Measurements from ENCODE around the gene NUDT7. TPM values are rescaled to one million over a fixed set of nuclear protein-coding genes. Genes with fewer than 3 reads are reported as not detected.

Gene NUDT7
- polyA plus RNA-seq, 3 donors: 4.2 to 6.1 (median 5.0) TPM

- no peaks in the 10 kb centered on the region for H3K4me1 ChIP-seq (ENCODE audit: control insufficient read depth in 1 of 2, insufficient read depth in 2 of 2, low read length in 2 of 2)
- no peaks in the 10 kb centered on the region for H3K79me2 ChIP-seq (ENCODE audit: insufficient read depth, low read length)
- WGBS (ENCODE audit: insufficient coverage): 85% methylated on average over 2 of the region's 4 CpGs
- intact Hi-C loops (cut with micrococcal nuclease): no loop called here
- Mint-ChIP-seq H3K4me1 (peaks cover 5% of the 10 kb centered on the region), H3K9me3 (peaks cover 0 to 3% (median 0%) of the 10 kb centered on the region in 7 donors), H3K36me3 (peaks cover 0 to 7% of the 10 kb centered on the region in 2 donors), H3K27me3 (ENCODE audit: low read depth in 3 of 3) (peaks cover 0 to 5% (median 4%) of the 10 kb centered on the region in 3 donors), H3K27ac (no peak overlapping the region), H3K4me3 (no peak overlapping the region)
- H3K4me3 ChIP-seq (replicated peaks in 1 of 3; ENCODE audit: low read depth in 2 of 3, low read length in 3 of 3): no peak overlapping the region
- H2AFZ ChIP-seq (ENCODE audit: insufficient read depth, low read depth, low read length, poor library complexity, severe bottlenecking): no peak overlapping the region
- no peak overlapping the region for H3K27ac ChIP-seq (ENCODE audit: low read depth in 1 of 2, low read length in 2 of 2)
- H3K9me3 ChIP-seq (replicated peaks in 1 of 2; ENCODE audit: control insufficient read depth in 1 of 2, insufficient read depth in 1 of 2, low read length in 2 of 2): no peaks in the 10 kb centered on the region
- no peaks in the 10 kb centered on the region for H4K20me1 ChIP-seq (ENCODE audit: insufficient read depth, low read length)
- H3K27me3 ChIP-seq (ENCODE audit: control insufficient read depth in 2 of 2, insufficient read depth in 2 of 2, low read length in 2 of 2): peaks cover 0 to 4% of the 10 kb centered on the region in 2 donors
- no peak for DNase-seq
- H3K4me2 ChIP-seq (replicated peaks; ENCODE audit: extremely low read depth, low read length, poor library complexity, severe bottlenecking): no peak overlapping the region
- H3K36me3 ChIP-seq (replicated peaks in 1 of 2; ENCODE audit: control insufficient read depth in 1 of 2, insufficient read depth in 2 of 2, low read length in 2 of 2): no peaks in the 10 kb centered on the region
- TF ChIP-seq CTCF (IDR thresholded peaks at IDR 0.05): no peak
- H3K9ac ChIP-seq (ENCODE audit: insufficient read depth, low read length, poor library complexity, severe bottlenecking): no peak overlapping the region
Observed at GRCh38 chr16:77744141-77744540, 21.8 kb downstream of the NUDT7 start.

- intact Hi-C loops (cut with micrococcal nuclease): no loop called here
- H3K9me3 Mint-ChIP-seq: peaks cover 0 to 5% (median 0%) of the 10 kb centered on the region in 7 donors
Observed at GRCh38 chr16:77745972-77746371, 23.7 kb downstream of the NUDT7 start.

More at GRCh38 chr16:77745972-77746371, 23.7 kb downstream of the NUDT7 start:
- no peaks in the 10 kb centered on the region for H3K4me1 Mint-ChIP-seq
- H3K36me3 Mint-ChIP-seq: peaks cover 0 to 7% of the 10 kb centered on the region in 2 donors
- no peak overlapping the region for H3K9ac ChIP-seq (ENCODE audit: insufficient read depth, low read length, poor library complexity, severe bottlenecking)
- H3K4me2 ChIP-seq (replicated peaks; ENCODE audit: extremely low read depth, low read length, poor library complexity, severe bottlenecking): no peak overlapping the region
- H3K4me3 Mint-ChIP-seq: no peak overlapping the region
- no peak for TF ChIP-seq CTCF (IDR thresholded peaks at IDR 0.05)
- H3K27me3 ChIP-seq (ENCODE audit: control insufficient read depth in 2 of 2, insufficient read depth in 2 of 2, low read length in 2 of 2): peaks cover 0 to 4% of the 10 kb centered on the region in 2 donors
- H3K27ac ChIP-seq (ENCODE audit: low read depth in 1 of 2, low read length in 2 of 2): no peak overlapping the region
- no peak overlapping the region for H2AFZ ChIP-seq (ENCODE audit: insufficient read depth, low read depth, low read length, poor library complexity, severe bottlenecking)
- no peaks in the 10 kb centered on the region for H3K4me1 ChIP-seq (ENCODE audit: control insufficient read depth in 1 of 2, insufficient read depth in 2 of 2, low read length in 2 of 2)
- H3K27me3 Mint-ChIP-seq (ENCODE audit: low read depth in 3 of 3): peaks cover 0 to 7% (median 0%) of the 10 kb centered on the region in 3 donors
- no peaks in the 10 kb centered on the region for H3K79me2 ChIP-seq (ENCODE audit: insufficient read depth, low read length)
- no peaks in the 10 kb centered on the region for H3K36me3 ChIP-seq (replicated peaks in 1 of 2; ENCODE audit: control insufficient read depth in 1 of 2, insufficient read depth in 2 of 2, low read length in 2 of 2)
- H4K20me1 ChIP-seq (ENCODE audit: insufficient read depth, low read length): no peaks in the 10 kb centered on the region
- no peak overlapping the region for H3K4me3 ChIP-seq (replicated peaks in 1 of 3; ENCODE audit: low read depth in 2 of 3, low read length in 3 of 3)
- H3K9me3 ChIP-seq (replicated peaks in 1 of 2; ENCODE audit: control insufficient read depth in 1 of 2, insufficient read depth in 1 of 2, low read length in 2 of 2): no peaks in the 10 kb centered on the region
- no CpG with 5 or more reads among the region's 1 CpG for WGBS (ENCODE audit: insufficient coverage)
- DNase-seq: no peak
- H3K27ac Mint-ChIP-seq: no peak overlapping the region
